Mucosa of descending colon (tissue), 3 donors: ENCODE measurements around the gene RHOXF2. TPM values are rescaled to one million over a fixed set of nuclear protein-coding genes. Genes with fewer than 3 reads are reported as not detected.

Experiments
- ATAC-seq: fragments of 200-7000 bp; cut with Tn5 transposase; one replicate; pipeline ENCODE4 v1.9.1; 2020; ENCODE audit warnings: mild to moderate bottlenecking, moderate library complexity
- DNase-seq, 3 donors: peaks; one replicate each; pipeline ENCODE4 v3.0.0-alpha.2; 2020
- H3K36me3 ChIP-seq: fragments of 200-600 bp; one replicate; pipeline ENCODE4 v1.8.0; 2021; ENCODE audit warnings: low read depth, mild to moderate bottlenecking
- H3K4me1 ChIP-seq: fragments of 200-600 bp; one replicate; pipeline ENCODE4 v1.8.0; 2021; ENCODE audit warnings: low read depth, mild to moderate bottlenecking
- H3K4me3 ChIP-seq: fragments of 200-600 bp; one replicate; pipeline ENCODE4 v1.8.0; 2021; ENCODE audit warnings: mild to moderate bottlenecking
- H3K9me3 ChIP-seq: fragments of 200-600 bp; one replicate; pipeline ENCODE4 v1.8.0; 2021; ENCODE audit warnings: mild to moderate bottlenecking
- CTCF ChIP-seq: fragments of 200-600 bp; IDR thresholded peaks from one replicate; pipeline ENCODE4 v1.8.0; 2022; ENCODE audit warnings: antibody characterized with exemption, mild to moderate bottlenecking
- intact Hi-C, 2 donors: fragments of 100-400 bp; cut with DNase I in 1 of 2; cut with micrococcal nuclease in 1 of 2; formaldehyde crosslinking; loops; one replicate each; pipeline versions ENCODE4 v1.11.0 to v1.11.1; 2022; cut with DNase I, micrococcal nuclease
- total RNA-seq, 3 donors: library from RNA; stranded (reverse); fragmentation: NEBNext Ultra II Directional in 2 of 3; extraction: Animal tissue kit (Norgen Biotek cat#: 25700) in 2 of 3; gene quantifications; one replicate each; pipeline versions ENCODE4 v1.2.1 to v1.2.4, GENCODE V29; 2021 to 2023
- donor health status: DM: no; HTN: no; CAD: no; lungs with moderate emphysema.
- donor health status: DM: no; HTN: no; CAD: no.
- donor health status: DM: no; HTN: yes; CAD: no.

RHOXF2 gene
- total RNA-seq, 3 donors from 2014 or later, result not detected

DNA sequence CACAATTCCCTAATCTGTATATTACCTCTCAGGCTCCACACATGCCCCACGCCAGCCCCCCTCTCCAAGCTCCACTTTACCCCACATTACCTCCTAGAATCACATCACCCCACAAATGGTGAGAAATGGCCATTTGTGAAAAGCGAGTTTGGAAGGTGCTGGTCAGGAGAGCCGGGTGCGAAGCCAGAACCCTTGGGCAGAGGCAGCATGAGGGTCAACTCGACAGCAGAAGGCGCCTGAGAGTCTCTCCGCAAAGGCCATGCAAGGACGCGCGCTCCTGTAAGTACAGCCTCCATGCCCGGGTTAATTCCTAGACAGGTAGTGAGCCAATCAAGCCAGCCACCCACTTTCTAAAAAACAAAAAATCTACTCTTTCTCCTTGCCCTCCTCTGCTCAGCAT is 42.4 kb downstream of the RHOXF2 start:
- Histone ChIP-seq H3K9me3 (no peaks in the 10 kb centered on the region), H3K4me1 (no peaks in the 10 kb centered on the region), H3K4me3 (no peak overlapping the region), H3K36me3 (no peaks in the 10 kb centered on the region)
- no peak for ATAC-seq
- no peak for DNase-seq
- intact Hi-C loops, result no loop called here
- no peak for TF ChIP-seq CTCF

DNA sequence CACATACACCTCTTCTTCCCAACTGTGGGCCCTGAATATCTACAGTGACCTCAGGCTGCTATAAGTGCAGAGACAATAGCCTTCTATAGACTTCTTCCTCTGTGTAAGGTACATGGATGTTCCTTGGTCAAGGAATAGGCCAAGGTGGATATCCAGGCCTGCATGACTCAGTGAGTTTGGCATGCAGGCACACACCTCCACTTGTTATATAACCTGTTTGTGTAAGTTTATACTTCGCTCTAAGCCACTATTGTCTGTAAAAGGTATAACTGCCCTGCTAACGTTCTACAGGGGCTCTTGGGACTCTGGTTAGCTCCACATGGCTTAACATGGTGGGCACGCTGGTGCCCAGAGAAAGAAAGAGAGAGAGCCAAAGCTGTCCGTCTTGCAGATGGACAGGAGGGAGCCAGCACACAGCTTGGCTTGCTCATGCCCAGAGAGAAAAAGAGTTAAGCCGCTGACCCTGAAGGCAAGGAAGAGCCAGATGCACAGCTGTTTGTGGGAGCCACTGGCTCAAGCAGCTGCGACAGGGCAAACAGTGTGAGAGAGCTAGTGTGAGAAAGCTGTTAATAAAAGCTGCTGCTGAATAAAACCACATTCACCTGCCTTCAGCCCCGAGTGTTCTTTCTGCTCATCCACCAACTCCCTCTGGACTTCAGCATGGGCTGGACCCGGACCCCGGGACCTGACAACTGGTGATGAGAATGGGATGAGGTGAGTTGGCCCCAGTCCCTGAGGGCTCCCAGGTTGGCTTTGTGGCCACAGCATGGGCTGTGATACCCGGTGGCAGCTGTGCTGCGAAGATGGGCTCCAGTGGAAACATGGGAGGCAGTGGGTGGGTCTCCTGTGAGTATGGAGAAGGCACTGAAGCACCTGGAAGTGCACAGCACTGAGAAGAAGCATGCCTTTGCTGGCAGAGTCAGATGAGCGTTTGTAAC is 47.7 kb downstream of the RHOXF2 start:
- TF ChIP-seq CTCF, result no peak
- Histone ChIP-seq H3K4me1 (no peaks in the 10 kb centered on the region), H3K4me3 (no peak overlapping the region), H3K9me3 (no peaks in the 10 kb centered on the region), H3K36me3 (no peaks in the 10 kb centered on the region)
- intact Hi-C loops, result no loop called here
- ATAC-seq, result no peak
- DNase-seq, result no peak

GRCh38 chrX:120207009-120207605 is 48.7 kb downstream of the RHOXF2 start:
- TF ChIP-seq CTCF, result no peak
- Histone ChIP-seq H3K36me3 (no peaks in the 10 kb centered on the region), H3K4me3 (no peak overlapping the region), H3K4me1 (no peaks in the 10 kb centered on the region), H3K9me3 (no peaks in the 10 kb centered on the region)
- no peak for ATAC-seq
- no peak for DNase-seq
- intact Hi-C loops, result no loop called here

DNA sequence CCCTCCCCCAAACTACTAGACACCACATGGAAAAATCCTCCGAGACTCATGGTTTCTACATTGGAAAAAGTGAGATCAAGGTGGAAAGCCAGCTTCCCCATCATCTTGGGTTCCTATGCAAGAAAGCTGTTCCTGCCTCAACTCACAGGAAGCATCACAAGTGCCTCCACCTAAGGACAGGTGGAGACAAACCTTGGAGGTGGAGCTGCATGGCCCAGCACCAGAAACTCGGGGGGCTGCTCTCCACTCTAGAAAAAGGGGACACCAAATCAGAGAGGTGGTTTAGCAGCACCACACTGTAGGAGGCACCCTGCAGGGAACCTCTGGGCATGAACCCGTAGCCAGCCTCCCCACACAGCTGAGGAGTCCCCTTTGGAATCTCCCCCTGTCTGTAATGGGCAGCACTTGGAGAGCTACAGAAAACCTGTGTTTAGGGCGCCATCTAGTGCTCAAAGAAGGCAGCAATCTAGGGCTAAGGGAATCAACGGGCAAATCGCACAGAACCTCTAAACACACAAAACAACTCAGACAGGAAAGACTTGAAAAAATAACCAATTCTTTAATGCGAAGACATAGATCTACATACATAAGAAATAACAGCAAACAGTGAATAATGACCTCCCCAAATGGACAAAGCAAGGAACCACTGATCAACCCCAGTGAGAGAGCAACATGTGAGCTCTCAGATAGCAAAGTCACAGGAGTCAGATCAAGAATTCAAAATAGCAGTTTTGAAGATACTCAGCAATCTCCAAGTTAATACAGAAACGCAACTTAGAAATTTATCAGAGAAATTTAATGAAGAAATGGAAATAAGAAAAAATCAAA is 55.2 kb downstream of the RHOXF2 start:
- Histone ChIP-seq H3K9me3 (no peaks in the 10 kb centered on the region), H3K36me3 (no peaks in the 10 kb centered on the region), H3K4me1 (no peaks in the 10 kb centered on the region), H3K4me3 (no peak overlapping the region)
- DNase-seq, result peak in 2 of 3 donors; percentile 17 to 77
- ATAC-seq, result peak; percentile 75
- peak; percentile 35 for TF ChIP-seq CTCF
- intact Hi-C loops, result no loop called here

Other genes with a start within 250 kb of the RHOXF2 start
- 1 to 10 TPM; 5.2 to 7.1 (median 7.0) TPM for gene NKAP, start 214.9 kb upstream of the RHOXF2 start, total RNA-seq
- gene RHOXF2B, start 80.9 kb upstream of the RHOXF2 start, total RNA-seq, result not detected
- under 1 TPM in 1 of 3 donors, not detected in 2; 0.66 TPM for gene RHOXF1, start 42.7 kb upstream of the RHOXF2 start, total RNA-seq
- 10 to 100 TPM; 10.2 to 12.5 (median 12.0) TPM for gene ZBTB33, start 92.2 kb downstream of the RHOXF2 start, total RNA-seq
- gene TMEM255A, start 152.8 kb downstream of the RHOXF2 start, total RNA-seq, result 1 to 10 TPM in 1 of 3 donors, under 1 TPM in 2; 0.49 to 3.7 (median 0.87) TPM
- gene ATP1B4, start 203.5 kb downstream of the RHOXF2 start, total RNA-seq, result not detected